ENCODE data around the gene OR6B2. TPM values are rescaled to one million over a fixed set of nuclear protein-coding genes. Genes with fewer than 3 reads are reported as not detected.

Gene OR6B2
- total RNA-seq, 1 experiment from 2014 or later: not detected

Other genes starting within 250 kb of the OR6B2 start
- 203 and 219 TPM in 2 replicates for gene NDUFA10, start 5.1 kb downstream of the OR6B2 start, total RNA-seq (2014; rRNA removed; shearing (Covaris generic))
- not detected in 2 replicates for gene OR6B3, start 23.1 kb upstream of the OR6B2 start, total RNA-seq (2014; rRNA removed; shearing (Covaris generic))
- gene COPS9, start 105.9 kb upstream of the OR6B2 start, total RNA-seq (2014; rRNA removed; shearing (Covaris generic)): 178 and 269 TPM in 2 replicates
- not detected in 2 replicates for gene OTOS, start 110.2 kb upstream of the OR6B2 start, total RNA-seq (2014; rRNA removed; shearing (Covaris generic))

Data from A172 (cell line).